H9 (cell line): ENCODE data around the gene NOG. TPM values are rescaled to one million over a fixed set of nuclear protein-coding genes. Genes with fewer than 3 reads are reported as not detected.

Experiments
- DNase-seq: peaks from one replicate; pipeline ENCODE4 v3.0.0-alpha.2; 2017
- H2AFZ ChIP-seq: one replicate; pipeline ENCODE4 v1.6.1; 2013; ENCODE audit warnings: mild to moderate bottlenecking, low read length, control low read depth, moderate library complexity
- H2AK5ac ChIP-seq: 2 replicates; pipeline ENCODE4 v1.6.1; 2013; ENCODE audit warnings: low read length, control low read depth, mixed read lengths; ENCODE audit not compliant: insufficient read length
- H2BK120ac ChIP-seq: one replicate; pipeline ENCODE4 v1.6.1; 2013; ENCODE audit warnings: low read depth, mild to moderate bottlenecking, low read length, control low read depth, inconsistent platforms; ENCODE audit not compliant: poor library complexity, severe bottlenecking
- H2BK12ac ChIP-seq: 2 replicates; pipeline ENCODE4 v1.6.1; 2013; ENCODE audit warnings: low read length, control low read depth, mixed read lengths, low read depth; ENCODE audit not compliant: insufficient read length
- H2BK15ac ChIP-seq: 2 replicates; pipeline ENCODE4 v1.6.1; 2013; ENCODE audit warnings: low read depth, low read length, control low read depth
- H2BK20ac ChIP-seq: one replicate; pipeline ENCODE4 v1.6.1; 2013; ENCODE audit warnings: low read depth, mild to moderate bottlenecking, low read length, control low read depth, inconsistent platforms; ENCODE audit not compliant: poor library complexity, severe bottlenecking
- H2BK5ac ChIP-seq: 2 replicates; pipeline ENCODE4 v1.6.1; 2013; ENCODE audit warnings: low read length, control low read depth, mixed read lengths; ENCODE audit not compliant: insufficient read length
- H3K14ac ChIP-seq: 2 replicates; pipeline ENCODE4 v1.6.1; 2013; ENCODE audit warnings: low read length, control low read depth; ENCODE audit not compliant: insufficient read depth
- H3K18ac ChIP-seq: 2 replicates; pipeline ENCODE4 v1.6.1; 2013; ENCODE audit warnings: low read depth, mild to moderate bottlenecking, mixed read lengths, low read length, control low read depth; ENCODE audit not compliant: insufficient read length
- H3K23ac ChIP-seq: 2 replicates; pipeline ENCODE4 v1.6.1; 2013; ENCODE audit warnings: low read length, control low read depth, mixed read lengths, low read depth; ENCODE audit not compliant: insufficient read length
- H3K23me2 ChIP-seq: 2 replicates; pipeline ENCODE4 v1.6.1; 2013; ENCODE audit warnings: low read depth, mild to moderate bottlenecking, mixed read lengths, low read length, control low read depth; ENCODE audit not compliant: insufficient read length, poor library complexity, severe bottlenecking
- H3K27ac ChIP-seq: 2 replicates; pipeline ENCODE4 v1.5.1; 2013; ENCODE audit warnings: low read length, control low read depth, mixed read lengths, low read depth; ENCODE audit not compliant: insufficient read length
- H3K27me3 ChIP-seq: 2 replicates; pipeline ENCODE4 v1.6.1; 2013; ENCODE audit warnings: low read length, control low read depth, inconsistent platforms; ENCODE audit not compliant: insufficient read depth
- H3K4ac ChIP-seq: 2 replicates; pipeline ENCODE4 v1.6.1; 2013; ENCODE audit warnings: low read depth, mild to moderate bottlenecking, control low read depth, inconsistent platforms, low read length, moderate library complexity
- H3K4me1 ChIP-seq: 2 replicates; pipeline ENCODE4 v1.6.1; 2013; ENCODE audit warnings: low read length, control low read depth, inconsistent platforms; ENCODE audit not compliant: insufficient read depth
- H3K4me2 ChIP-seq: 2 replicates; pipeline ENCODE4 v1.6.1; 2013; ENCODE audit warnings: low read length, control low read depth, mixed read lengths; ENCODE audit not compliant: insufficient read length, insufficient read depth
- H3K56ac ChIP-seq: 2 replicates; pipeline ENCODE4 v1.6.1; 2013; ENCODE audit warnings: low read depth, mild to moderate bottlenecking, mixed read lengths, low read length, control low read depth; ENCODE audit not compliant: insufficient read length
- H3K79me1 ChIP-seq: 2 replicates; pipeline ENCODE4 v1.6.1; 2013; ENCODE audit warnings: low read depth, mild to moderate bottlenecking, moderate library complexity, low read length, control low read depth, inconsistent platforms; ENCODE audit not compliant: insufficient read depth, poor library complexity, severe bottlenecking
- H3K79me2 ChIP-seq: 2 replicates; pipeline ENCODE4 v1.6.1; 2013; ENCODE audit warnings: low read length, control low read depth, inconsistent platforms; ENCODE audit not compliant: insufficient read depth
- H3K9ac ChIP-seq: 2 replicates; pipeline ENCODE4 v1.6.1; 2013; ENCODE audit warnings: low read length, control low read depth, mixed read lengths; ENCODE audit not compliant: insufficient read length; ENCODE audit errors: extremely low read depth
- H3K9me3 ChIP-seq: one replicate; pipeline ENCODE4 v1.6.1; 2013; ENCODE audit warnings: low read depth, low read length, inconsistent platforms; ENCODE audit not compliant: control insufficient read depth
- H3T11ph ChIP-seq: one replicate; pipeline ENCODE4 v1.6.1; 2013; ENCODE audit warnings: mild to moderate bottlenecking, low read length, control low read depth, inconsistent platforms
- H4K20me1 ChIP-seq: one replicate; pipeline ENCODE4 v1.6.1; 2013; ENCODE audit not compliant: control insufficient read depth, insufficient read length, insufficient read depth
- H4K5ac ChIP-seq: 2 replicates; pipeline ENCODE4 v1.6.1; 2013; ENCODE audit warnings: low read depth, mild to moderate bottlenecking, mixed read lengths, low read length, control low read depth; ENCODE audit not compliant: insufficient read length
- H4K8ac ChIP-seq: replicated peaks from 2 replicates; pipeline ENCODE4 v1.6.1; 2013; ENCODE audit warnings: low read length, control low read depth, mixed read lengths, low read depth; ENCODE audit not compliant: insufficient read length
- H4K91ac ChIP-seq: 2 replicates; pipeline ENCODE4 v1.6.1; 2013; ENCODE audit warnings: low read depth, mild to moderate bottlenecking, moderate library complexity, mixed read lengths, low read length, control low read depth; ENCODE audit not compliant: insufficient read length
- H3K27ac Mint-ChIP-seq, 3 experiments: 2 replicates in 2 of 3; 3 replicates in 1 of 3; pipeline ENCODE4 v1.8.0; 2020 to 2021; ENCODE audit warnings: mixed read lengths in 3 of 3, mild to moderate bottlenecking in 1 of 3, moderate library complexity in 1 of 3
- H3K27me3 Mint-ChIP-seq: 2 replicates; pipeline ENCODE4 v1.8.0; 2021; ENCODE audit warnings: low read depth, mild to moderate bottlenecking, moderate library complexity, mixed read lengths
- H3K36me3 Mint-ChIP-seq, 3 experiments: 2 replicates in 2 of 3; 3 replicates in 1 of 3; pipeline ENCODE4 v1.8.0; 2020 to 2021; ENCODE audit warnings: low read depth in 3 of 3, mixed read lengths in 3 of 3; ENCODE audit not compliant: insufficient read depth in 1 of 3
- H3K4me1 Mint-ChIP-seq, 2 experiments: 2 replicates each; pipeline ENCODE4 v1.8.0; 2020; ENCODE audit warnings: mixed read lengths in 2 of 2
- H3K4me3 Mint-ChIP-seq, 2 experiments: 2 replicates in 1 of 2; 3 replicates in 1 of 2; pipeline ENCODE4 v1.8.0; 2020 to 2021; ENCODE audit warnings: mild to moderate bottlenecking in 2 of 2, mixed read lengths in 2 of 2, moderate library complexity in 1 of 2
- H3K9me3 Mint-ChIP-seq, 2 experiments: 2 replicates in 1 of 2; 3 replicates in 1 of 2; pipeline ENCODE4 v1.8.0; 2020; ENCODE audit warnings: mild to moderate bottlenecking in 2 of 2, mixed read lengths in 2 of 2, moderate library complexity in 1 of 2
- WGBS: extraction: QIAGEN DNeasy Blood & Tissue Kit; methylation state at CpG from one replicate; pipeline ENCODE4 v1.1.7; 2013; ENCODE audit warnings: missing lambda C conversion rate, low lambda C conversion rate, mixed read lengths; ENCODE audit not compliant: insufficient read length; ENCODE audit errors: extremely low coverage; 5-methylcytosine and 5-hydroxymethylcytosine counted together
- total RNA-seq: library from RNA; stranded (reverse); gene quantifications from 2 replicates; pipeline ENCODE4 v1.2.1, GENCODE V29; 2021
- TF ChIP-seq, protein P1 (sequence below): fragments of 200-600 bp; sonication (generic); conservative IDR thresholded peaks from 3 replicates; pipeline ENCODE4 v1.8.0; 2021; ENCODE audit warnings: antibody characterized with exemption, mild to moderate bottlenecking

Gene NOG
- total RNA-seq, 1 experiment from 2014 or later = not detected

DNA sequence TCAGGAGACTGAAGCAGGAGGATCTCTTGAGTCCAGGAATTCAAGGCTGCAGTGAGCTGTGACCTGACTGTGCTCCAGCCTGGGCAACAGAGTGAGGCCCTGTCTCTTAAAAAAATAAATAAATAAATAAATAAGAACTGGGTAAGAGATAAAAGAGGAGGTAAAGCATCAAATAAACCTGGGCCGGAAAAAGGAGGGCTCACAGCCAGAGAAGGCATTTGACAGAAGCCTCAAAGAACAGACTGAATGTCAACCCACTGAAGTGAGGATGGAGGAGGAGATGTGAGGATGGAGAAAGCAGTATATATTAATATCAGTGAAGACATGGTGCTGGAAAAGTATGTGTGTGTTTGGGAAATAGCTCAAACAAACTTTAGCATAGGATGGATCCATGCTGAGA lies 6.1 kb downstream of the NOG start:
- Mint-ChIP-seq H3K9me3 (peaks cover 0 to 3% of the 10 kb centered on the region in 2 experiments; a peak in 1 of 5 replicates), H3K4me3 (no peak overlapping the region), H3K36me3 (no peaks in the 10 kb centered on the region), H3K4me1 (peaks cover 13 to 19% of the 10 kb centered on the region in 2 experiments), H3K27me3 (peaks cover 90% of the 10 kb centered on the region), H3K27ac (no peak overlapping the region)
- H2BK15ac ChIP-seq = no peak overlapping the region
- H3T11ph ChIP-seq = no peak overlapping the region
- TF ChIP-seq, protein P1, sequence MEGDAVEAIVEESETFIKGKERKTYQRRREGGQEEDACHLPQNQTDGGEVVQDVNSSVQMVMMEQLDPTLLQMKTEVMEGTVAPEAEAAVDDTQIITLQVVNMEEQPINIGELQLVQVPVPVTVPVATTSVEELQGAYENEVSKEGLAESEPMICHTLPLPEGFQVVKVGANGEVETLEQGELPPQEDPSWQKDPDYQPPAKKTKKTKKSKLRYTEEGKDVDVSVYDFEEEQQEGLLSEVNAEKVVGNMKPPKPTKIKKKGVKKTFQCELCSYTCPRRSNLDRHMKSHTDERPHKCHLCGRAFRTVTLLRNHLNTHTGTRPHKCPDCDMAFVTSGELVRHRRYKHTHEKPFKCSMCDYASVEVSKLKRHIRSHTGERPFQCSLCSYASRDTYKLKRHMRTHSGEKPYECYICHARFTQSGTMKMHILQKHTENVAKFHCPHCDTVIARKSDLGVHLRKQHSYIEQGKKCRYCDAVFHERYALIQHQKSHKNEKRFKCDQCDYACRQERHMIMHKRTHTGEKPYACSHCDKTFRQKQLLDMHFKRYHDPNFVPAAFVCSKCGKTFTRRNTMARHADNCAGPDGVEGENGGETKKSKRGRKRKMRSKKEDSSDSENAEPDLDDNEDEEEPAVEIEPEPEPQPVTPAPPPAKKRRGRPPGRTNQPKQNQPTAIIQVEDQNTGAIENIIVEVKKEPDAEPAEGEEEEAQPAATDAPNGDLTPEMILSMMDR = no peak
- no peak overlapping the region for H2BK5ac ChIP-seq
- no peak overlapping the region for H3K56ac ChIP-seq
- no peak overlapping the region for H4K91ac ChIP-seq
- H3K23me2 ChIP-seq = peaks cover 18% of the 10 kb centered on the region
- H2AK5ac ChIP-seq = no peak overlapping the region
- H3K27me3 ChIP-seq = peaks cover 10% of the 10 kb centered on the region; the same call in 1 of the 2 replicates
- no peak overlapping the region for H4K8ac ChIP-seq
- H3K14ac ChIP-seq = no peak overlapping the region
- no peaks in the 10 kb centered on the region for H3K79me2 ChIP-seq
- H2BK120ac ChIP-seq = no peak overlapping the region
- no peaks in the 10 kb centered on the region for H4K20me1 ChIP-seq
- no peak overlapping the region for H3K4me2 ChIP-seq
- no peak overlapping the region for H3K27ac ChIP-seq
- H3K4me1 ChIP-seq = no peaks in the 10 kb centered on the region
- no peak overlapping the region for H4K5ac ChIP-seq
- no peak overlapping the region for H3K4ac ChIP-seq
- H3K23ac ChIP-seq = no peak overlapping the region
- no peaks in the 10 kb centered on the region for H3K9me3 ChIP-seq
- H2BK20ac ChIP-seq = no peak overlapping the region
- WGBS = no CpG with 5 or more reads among the region's 1 CpG
- no peak overlapping the region for H2AFZ ChIP-seq
- no peak overlapping the region for H3K18ac ChIP-seq
- H3K79me1 ChIP-seq = no peaks in the 10 kb centered on the region
- H3K9ac ChIP-seq = no peak overlapping the region
- no peak overlapping the region for H2BK12ac ChIP-seq
- no peak for DNase-seq
